DOHH2 (cell line): ENCODE data around the gene UQCRH.

Experiments used
- EZH2phosphoT487 ChIP-seq: fragments of 200-600 bp; sonication (generic); IDR thresholded peaks from 2 replicates; pipeline ENCODE4 v1.6.1; 2017; ENCODE audit warnings: borderline replicate concordance, mild to moderate bottlenecking, antibody characterized with exemption, low read length, moderate library complexity, mixed read lengths
- TF ChIP-seq, protein P1 (sequence below): fragments of 200-600 bp; sonication (generic); IDR thresholded peaks from one replicate; pipeline ENCODE4 v1.5.1; 2014; ENCODE audit warnings: antibody characterized with exemption, mild to moderate bottlenecking, low read depth, low read length; ENCODE audit not compliant: poor library complexity, severe bottlenecking

DNA sequence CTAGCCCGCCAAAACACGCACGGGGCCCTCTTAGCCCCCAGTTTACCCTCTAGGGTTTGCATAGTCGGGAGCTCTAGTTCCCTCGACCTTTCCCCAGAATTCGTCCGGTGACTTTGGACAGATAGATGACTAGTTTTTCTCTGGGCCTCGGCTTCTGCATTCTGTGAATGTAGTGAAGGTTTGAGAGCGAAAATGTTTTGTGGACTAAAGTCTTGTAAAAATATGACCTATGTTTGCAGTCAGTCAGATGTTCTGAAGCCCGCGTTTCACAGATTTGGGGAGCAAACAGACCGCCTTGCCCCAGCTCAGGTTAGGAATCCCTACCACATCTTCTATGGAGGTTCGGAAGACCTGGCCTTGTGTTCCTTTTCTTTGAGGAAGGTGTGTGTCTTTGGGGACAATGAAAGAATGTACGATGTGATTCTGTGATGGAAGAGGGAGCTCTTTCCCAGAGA lies 401 bp downstream of the UQCRH start:
- no peak for TF ChIP-seq EZH2phosphoT487
- TF ChIP-seq, protein P1, sequence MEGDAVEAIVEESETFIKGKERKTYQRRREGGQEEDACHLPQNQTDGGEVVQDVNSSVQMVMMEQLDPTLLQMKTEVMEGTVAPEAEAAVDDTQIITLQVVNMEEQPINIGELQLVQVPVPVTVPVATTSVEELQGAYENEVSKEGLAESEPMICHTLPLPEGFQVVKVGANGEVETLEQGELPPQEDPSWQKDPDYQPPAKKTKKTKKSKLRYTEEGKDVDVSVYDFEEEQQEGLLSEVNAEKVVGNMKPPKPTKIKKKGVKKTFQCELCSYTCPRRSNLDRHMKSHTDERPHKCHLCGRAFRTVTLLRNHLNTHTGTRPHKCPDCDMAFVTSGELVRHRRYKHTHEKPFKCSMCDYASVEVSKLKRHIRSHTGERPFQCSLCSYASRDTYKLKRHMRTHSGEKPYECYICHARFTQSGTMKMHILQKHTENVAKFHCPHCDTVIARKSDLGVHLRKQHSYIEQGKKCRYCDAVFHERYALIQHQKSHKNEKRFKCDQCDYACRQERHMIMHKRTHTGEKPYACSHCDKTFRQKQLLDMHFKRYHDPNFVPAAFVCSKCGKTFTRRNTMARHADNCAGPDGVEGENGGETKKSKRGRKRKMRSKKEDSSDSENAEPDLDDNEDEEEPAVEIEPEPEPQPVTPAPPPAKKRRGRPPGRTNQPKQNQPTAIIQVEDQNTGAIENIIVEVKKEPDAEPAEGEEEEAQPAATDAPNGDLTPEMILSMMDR: no peak
